Mesendoderm (in vitro differentiated cells): ENCODE results near the gene PKP4.
"Not testable (repeated sequence)": the region's sequence is repeated elsewhere in the genome, so short reads cannot be mapped to it uniquely, and the experiment has no call there.

Experiments used
- DNase-seq: peaks from one replicate; pipeline ENCODE4 v3.0.0; 2013
- H2AK5ac ChIP-seq: 2 replicates; pipeline ENCODE4 v1.6.1; 2013; ENCODE audit warnings: low read length, inconsistent platforms
- H2BK120ac ChIP-seq: 2 replicates; pipeline ENCODE4 v1.6.1; 2013; ENCODE audit warnings: low read depth, mild to moderate bottlenecking, low read length, moderate library complexity, mixed read lengths
- H2BK15ac ChIP-seq: replicated peaks from 2 replicates; pipeline ENCODE4 v1.6.1; 2013; ENCODE audit warnings: low read depth, mild to moderate bottlenecking, moderate library complexity
- H2BK5ac ChIP-seq: 2 replicates; pipeline ENCODE4 v1.6.1; 2013; ENCODE audit warnings: low read length, inconsistent platforms
- H3K18ac ChIP-seq: 2 replicates; pipeline ENCODE4 v1.6.1; 2013; ENCODE audit warnings: mild to moderate bottlenecking, low read length, mixed read lengths
- H3K23ac ChIP-seq: one replicate; pipeline ENCODE4 v1.6.1; 2013; ENCODE audit warnings: low read length
- H3K27ac ChIP-seq: 2 replicates; pipeline ENCODE4 v1.5.1; 2013; ENCODE audit warnings: low read depth, mild to moderate bottlenecking, inconsistent platforms, low read length, moderate library complexity
- H3K27me3 ChIP-seq: 2 replicates; pipeline ENCODE4 v1.6.1; 2013; ENCODE audit warnings: low read length, control low read depth, mild to moderate bottlenecking, inconsistent platforms; ENCODE audit not compliant: insufficient read depth, poor library complexity
- H3K36me3 ChIP-seq: 2 replicates; pipeline ENCODE4 v1.6.1; 2013; ENCODE audit warnings: low read length, inconsistent platforms; ENCODE audit not compliant: control insufficient read depth, insufficient read depth
- H3K4ac ChIP-seq: one replicate; pipeline ENCODE4 v1.6.1; 2013; ENCODE audit warnings: low read depth, mild to moderate bottlenecking, low read length, moderate library complexity
- H3K4me1 ChIP-seq: 2 replicates; pipeline ENCODE4 v1.6.1; 2013; ENCODE audit warnings: low read depth, low read length, inconsistent platforms; ENCODE audit not compliant: control insufficient read depth
- H3K4me2 ChIP-seq: 2 replicates; pipeline ENCODE4 v1.6.1; 2013; ENCODE audit warnings: low read length
- H3K4me3 ChIP-seq: 2 replicates; pipeline ENCODE4 v1.5.1; 2013; ENCODE audit warnings: mild to moderate bottlenecking, low read length
- H3K56ac ChIP-seq: one replicate; pipeline ENCODE4 v1.6.1; 2013; ENCODE audit warnings: low read length
- H3K79me1 ChIP-seq: 2 replicates; pipeline ENCODE4 v1.6.1; 2013; ENCODE audit warnings: low read length, inconsistent platforms
- H3K79me2 ChIP-seq: 2 replicates; pipeline ENCODE4 v1.6.1; 2013; ENCODE audit warnings: mild to moderate bottlenecking, low read length; ENCODE audit not compliant: control insufficient read depth, insufficient read depth
- H3K9ac ChIP-seq: 2 replicates; pipeline ENCODE4 v1.6.1; 2013; ENCODE audit warnings: low read length, inconsistent platforms
- H4K5ac ChIP-seq: one replicate; pipeline ENCODE4 v1.6.1; 2013; ENCODE audit warnings: low read length
- H4K8ac ChIP-seq: one replicate; pipeline ENCODE4 v1.6.1; 2013; ENCODE audit warnings: low read depth, mild to moderate bottlenecking, control low read depth, low read length, moderate library complexity
- WGBS: extraction: QIAGEN DNeasy Blood & Tissue Kit; methylation state at CpG from one replicate; pipeline ENCODE4 v1.1.7; 2013; ENCODE audit warnings: low lambda C conversion rate, missing lambda C conversion rate; ENCODE audit not compliant: insufficient coverage; ENCODE audit errors: extremely low coverage; 5-methylcytosine and 5-hydroxymethylcytosine counted together

The PKP4 gene

DNA sequence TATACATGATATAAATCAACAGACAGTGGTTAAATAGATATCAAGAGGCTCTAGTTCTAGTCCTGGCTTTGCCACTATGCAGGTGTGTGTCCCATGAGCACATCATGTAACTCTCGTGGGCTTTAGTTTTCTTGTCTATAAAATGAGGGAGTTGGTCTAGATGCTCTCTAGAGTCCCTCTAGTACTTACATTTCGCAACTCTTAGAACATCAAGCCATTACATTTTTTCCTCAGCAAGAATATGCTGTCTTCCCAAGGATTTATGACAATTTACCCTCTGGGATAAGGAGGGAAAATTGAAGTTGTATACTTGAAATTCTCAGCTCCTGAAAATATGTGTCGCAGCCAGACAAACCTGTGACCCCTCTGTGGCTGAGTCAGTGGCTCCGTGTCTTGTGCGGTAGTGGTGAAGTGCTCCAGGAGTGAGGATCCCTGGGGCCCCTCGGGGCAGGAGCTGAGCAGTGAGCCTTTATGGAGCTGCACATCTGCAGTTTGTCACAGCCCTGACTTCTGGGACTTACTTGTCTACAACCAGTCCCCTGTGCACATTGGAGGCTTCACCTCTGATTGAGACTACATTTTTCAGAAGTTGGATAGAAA is 6.8 kb downstream of the PKP4 start:
- Histone ChIP-seq H3K27ac (no peak overlapping the region), H4K8ac (no peak overlapping the region), H3K4me1 (peaks cover 3% of the 10 kb centered on the region), H3K4me2 (no peak overlapping the region), H3K36me3 (no peaks in the 10 kb centered on the region), H3K4me3 (no peak overlapping the region), H3K4ac (no peak overlapping the region), H2BK5ac (no peak overlapping the region), H2BK120ac (no peak overlapping the region), H2BK15ac (no peak overlapping the region), H3K79me2 (peaks cover 55% of the 10 kb centered on the region), H3K79me1 (peaks cover 6% of the 10 kb centered on the region), H3K56ac (no peak overlapping the region), H3K9ac (no peak overlapping the region), H4K5ac (no peak overlapping the region), H3K27me3 (no peaks in the 10 kb centered on the region), H3K23ac (no peak overlapping the region), H2AK5ac (no peak overlapping the region), H3K18ac (no peak overlapping the region)
- DNase-seq: no peak
- no CpG with 5 or more reads among the region's 6 CpGs for WGBS

DNA sequence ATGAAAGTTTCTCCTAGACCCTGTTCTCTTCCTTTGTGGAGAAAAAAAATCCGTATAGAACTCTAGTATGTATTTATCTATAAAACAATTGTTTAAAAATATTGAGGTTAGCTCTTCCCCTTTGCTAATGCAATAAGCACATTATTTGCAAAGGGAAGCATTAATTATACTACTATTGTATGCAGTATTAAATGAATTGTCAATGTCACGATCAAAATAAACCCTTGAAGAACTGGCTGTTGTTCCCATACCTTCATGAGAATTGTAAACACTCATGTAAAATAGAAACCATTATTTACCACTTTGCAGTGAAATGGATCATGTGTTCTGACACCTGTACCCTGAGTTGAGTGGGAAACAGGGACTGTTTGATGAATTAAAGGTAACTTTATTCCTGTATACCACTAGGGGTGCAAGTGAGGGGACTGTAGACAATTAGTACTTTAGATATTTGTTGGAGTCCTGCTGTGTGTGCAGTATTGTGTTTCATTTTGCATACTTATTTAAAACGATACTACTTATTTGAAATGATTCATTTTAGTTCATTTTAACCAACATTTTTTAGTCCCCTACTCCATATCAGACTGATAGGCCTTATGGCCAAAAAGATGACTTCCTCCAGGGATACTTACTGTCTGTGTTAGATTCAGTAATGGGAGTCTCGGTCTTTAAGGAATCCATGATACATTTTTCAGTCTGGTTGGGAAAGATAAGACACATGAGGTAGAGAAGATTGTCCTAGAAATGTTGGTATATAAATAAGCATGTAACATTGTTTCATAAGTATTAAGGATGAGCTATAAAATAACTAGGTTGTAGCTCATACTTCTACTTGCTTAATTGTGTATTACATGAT is 7.9 kb downstream of the PKP4 start:
- WGBS: no CpG with 5 or more reads among the region's 4 CpGs
- Histone ChIP-seq H3K4ac (no peak overlapping the region), H3K18ac (no peak overlapping the region), H2AK5ac (no peak overlapping the region), H3K56ac (no peak overlapping the region), H3K9ac (no peak overlapping the region), H3K79me1 (peaks cover 6% of the 10 kb centered on the region), H3K27me3 (no peaks in the 10 kb centered on the region), H2BK5ac (no peak overlapping the region), H3K4me3 (no peak overlapping the region), H3K79me2 (peaks cover 46% of the 10 kb centered on the region), H3K27ac (no peak overlapping the region), H3K4me2 (no peak overlapping the region), H3K4me1 (peaks cover 3% of the 10 kb centered on the region), H2BK120ac (no peak overlapping the region), H4K8ac (no peak overlapping the region), H2BK15ac (no peak overlapping the region), H3K36me3 (no peaks in the 10 kb centered on the region), H4K5ac (no peak overlapping the region), H3K23ac (no peak overlapping the region)
- DNase-seq: no peak

DNA sequence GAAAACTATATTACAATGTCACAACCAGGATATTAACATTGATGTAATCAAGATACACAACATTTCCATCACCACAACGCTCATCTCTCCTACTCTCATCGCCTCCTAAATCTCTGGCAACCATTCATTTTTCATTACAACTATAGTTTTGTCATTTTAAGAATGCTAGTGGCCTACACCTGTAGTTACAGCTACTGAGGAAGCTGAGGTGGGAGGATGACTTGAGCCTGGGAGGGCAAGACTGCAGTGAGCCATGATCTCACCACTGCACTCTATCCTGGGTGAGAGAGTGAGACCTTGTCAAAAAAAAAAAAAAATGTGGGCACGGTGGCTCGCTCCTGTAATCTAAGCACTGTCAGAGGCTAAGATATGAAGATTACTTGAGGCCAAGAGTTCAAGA is 10.5 kb downstream of the PKP4 start:
- 100% methylated on average over 2 of the region's 4 CpGs for WGBS
- H3K27ac ChIP-seq: no peak overlapping the region

DNA sequence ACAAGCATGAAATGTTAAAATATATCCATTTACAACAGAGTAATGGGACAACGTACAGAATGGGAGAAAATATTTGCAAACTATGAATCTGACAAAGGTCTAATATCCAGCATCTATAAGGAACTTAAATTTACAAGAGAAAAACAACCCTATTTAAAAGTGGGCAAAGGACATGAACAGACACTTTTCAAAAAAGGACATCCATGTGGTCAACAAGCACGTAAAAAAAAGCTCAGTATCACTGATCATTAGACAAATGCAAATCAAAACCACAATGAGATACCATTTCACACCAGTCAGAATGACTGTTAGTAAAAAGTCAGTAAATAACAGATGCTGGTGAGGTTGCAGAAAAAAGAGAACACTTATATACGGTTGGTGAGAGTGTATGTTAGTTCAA is 16.1 kb downstream of the PKP4 start:
- H3K4me1 ChIP-seq, H3K27ac ChIP-seq, H4K8ac ChIP-seq, H3K4ac ChIP-seq, H2BK15ac ChIP-seq, H3K27me3 ChIP-seq, H3K9ac ChIP-seq, H3K4me3 ChIP-seq, H3K4me2 ChIP-seq, H2AK5ac ChIP-seq, H3K79me2 ChIP-seq, H3K23ac ChIP-seq, H3K79me1 ChIP-seq, H3K18ac ChIP-seq, H4K5ac ChIP-seq, H3K36me3 ChIP-seq, H2BK5ac ChIP-seq, H2BK120ac ChIP-seq, H3K56ac ChIP-seq, DNase-seq: not testable (repeated sequence)
- WGBS: no CpG with 5 or more reads among the region's 3 CpGs

More for the DNA sequence above, 10.5 kb downstream of the PKP4 start:
- H2BK120ac ChIP-seq: no peak overlapping the region
- H3K79me2 ChIP-seq: peaks cover 33% of the 10 kb centered on the region
- no peaks in the 10 kb centered on the region for H3K36me3 ChIP-seq
- no peak overlapping the region for H3K4ac ChIP-seq
- H3K9ac ChIP-seq: no peak overlapping the region
- peaks cover 9% of the 10 kb centered on the region for H3K79me1 ChIP-seq
- H3K23ac ChIP-seq: no peak overlapping the region
- no peaks in the 10 kb centered on the region for H3K27me3 ChIP-seq
- no peak overlapping the region for H4K8ac ChIP-seq
- DNase-seq: no peak
- H3K4me1 ChIP-seq: no peaks in the 10 kb centered on the region
- H2BK5ac ChIP-seq: no peak overlapping the region
- no peak overlapping the region for H2AK5ac ChIP-seq
- H3K4me3 ChIP-seq: no peak overlapping the region
- no peak overlapping the region for H3K18ac ChIP-seq
- H4K5ac ChIP-seq: no peak overlapping the region
- H3K56ac ChIP-seq: no peak overlapping the region
- H2BK15ac ChIP-seq: no peak overlapping the region
- H3K4me2 ChIP-seq: no peak overlapping the region

DNA sequence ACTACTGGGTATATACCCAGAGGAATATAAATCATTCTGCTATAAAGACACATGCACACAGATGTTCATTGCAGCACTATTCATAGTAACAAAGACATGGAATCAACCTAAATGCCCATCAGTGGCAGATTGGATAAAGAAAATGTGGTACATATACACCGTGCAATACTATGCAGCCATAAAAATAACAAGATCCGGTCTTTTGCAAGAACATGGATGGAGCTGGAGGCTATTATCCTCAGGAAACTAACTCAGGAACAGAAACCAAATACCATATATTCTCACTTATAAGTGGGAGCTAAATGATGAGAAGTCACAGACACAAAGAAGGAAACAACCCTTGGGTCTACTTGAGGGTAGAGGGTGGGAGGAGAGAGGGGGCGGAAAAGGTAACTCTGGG is 16.5 kb downstream of the PKP4 start:
- H4K8ac ChIP-seq, H3K9ac ChIP-seq, H3K18ac ChIP-seq, H3K56ac ChIP-seq, H3K23ac ChIP-seq, H3K4me1 ChIP-seq, H3K4me2 ChIP-seq, H4K5ac ChIP-seq, H3K4ac ChIP-seq, H2BK120ac ChIP-seq, DNase-seq, H3K27ac ChIP-seq, H3K27me3 ChIP-seq, H3K36me3 ChIP-seq, H2AK5ac ChIP-seq, H2BK15ac ChIP-seq, H2BK5ac ChIP-seq, H3K79me1 ChIP-seq, H3K79me2 ChIP-seq, H3K4me3 ChIP-seq: not testable (repeated sequence)
- no CpG with 5 or more reads among the region's 3 CpGs for WGBS
